Hematopoietic multipotent progenitor cell treated with erythropoietin and hydrocortisone succinate and interleukin-3 and kit ligand, for 6 days (in vitro differentiated cells): ENCODE data around the gene CLK3.
"Not testable (repeated sequence)": the region's sequence is repeated elsewhere in the genome, so short reads cannot be mapped to it uniquely, and the experiment has no call there.

ENCODE experiments used
- DNase-seq: peaks from one replicate; pipeline ENCODE4 v3.0.0-alpha.2; 2015

Gene CLK3

DNA sequence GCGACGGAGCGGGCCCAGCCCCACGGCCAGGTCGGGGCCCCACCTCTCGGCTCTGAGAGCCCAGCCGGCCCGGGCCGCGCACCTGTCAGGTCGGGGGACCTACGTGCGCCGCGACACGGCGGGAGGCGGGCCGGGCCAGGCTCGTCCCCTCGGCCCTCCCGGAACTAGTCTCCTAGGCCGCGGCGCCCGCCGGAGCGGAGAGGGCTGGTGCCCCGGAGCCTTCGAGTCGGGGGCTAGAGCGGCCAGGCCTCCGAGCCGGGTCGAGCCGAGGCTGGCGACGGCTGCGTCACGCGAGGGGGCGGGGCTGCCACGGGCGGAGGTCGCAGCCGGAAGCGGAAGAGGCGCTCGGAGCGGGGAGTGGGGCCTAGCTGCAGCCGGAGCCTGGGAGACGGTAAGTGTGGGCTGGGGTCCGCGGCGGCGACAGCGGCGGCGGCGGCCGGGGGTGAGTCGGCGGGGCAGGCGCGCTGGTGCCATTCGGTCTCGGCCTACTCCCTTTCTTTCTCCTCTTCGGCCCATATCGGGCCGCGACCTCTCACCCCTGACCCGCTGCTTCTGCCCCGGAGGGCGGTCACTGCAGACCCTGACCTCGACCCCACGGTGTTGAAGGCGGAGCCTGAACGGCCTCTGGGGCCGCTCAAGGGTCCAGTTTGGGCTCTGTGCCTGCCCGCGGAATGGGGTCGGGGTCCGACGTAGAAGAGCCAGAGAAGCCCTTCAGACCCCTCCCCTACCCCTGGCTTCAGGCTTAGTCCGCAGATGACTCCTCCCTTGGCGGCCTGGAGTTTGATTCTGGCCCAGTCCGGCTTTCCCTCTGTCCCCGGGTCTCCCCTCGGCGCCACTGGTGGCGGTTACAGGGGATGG, at the start of gene CLK3:
TSS of gene CLK3 (plus strand) at position 329 of the 858 bp plus-strand sequence. CDS start 3,361 bp downstream, outside the sequence.
- peak; percentile 96 for DNase-seq

DNA sequence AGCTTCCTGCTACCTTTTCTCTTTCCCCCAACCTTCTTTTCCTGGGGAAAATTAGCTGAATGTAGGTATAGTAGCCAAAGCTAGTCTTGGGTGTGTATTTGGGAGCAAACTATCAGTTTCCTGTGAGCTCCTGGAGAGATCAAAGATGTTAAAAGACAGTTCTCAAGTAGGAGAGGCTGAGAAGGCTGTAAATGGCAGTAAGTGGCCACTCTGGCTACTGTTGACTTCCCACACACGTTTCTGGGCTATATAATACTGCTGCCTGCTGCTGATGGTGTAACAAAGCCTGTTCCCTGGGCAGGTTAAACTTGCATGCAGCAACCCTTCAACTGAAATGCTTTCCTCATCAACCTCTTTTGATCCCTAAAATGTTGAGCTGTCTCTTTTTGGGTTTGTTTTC, 47.0 kb upstream of the CLK3 start:
- DNase-seq: no peak

GRCh38 chr15:74569731-74570070, 45.9 kb upstream of the CLK3 start:
- no peak for DNase-seq

- DNase-seq: no peak
Observed at GRCh38 chr15:74571191-74571590, 44.4 kb upstream of the CLK3 start.

- no peak for DNase-seq
Observed at GRCh38 chr15:74573987-74574386, 41.6 kb upstream of the CLK3 start.

- DNase-seq: no peak
Observed at GRCh38 chr15:74578496-74578994, 37.1 kb upstream of the CLK3 start.

DNA sequence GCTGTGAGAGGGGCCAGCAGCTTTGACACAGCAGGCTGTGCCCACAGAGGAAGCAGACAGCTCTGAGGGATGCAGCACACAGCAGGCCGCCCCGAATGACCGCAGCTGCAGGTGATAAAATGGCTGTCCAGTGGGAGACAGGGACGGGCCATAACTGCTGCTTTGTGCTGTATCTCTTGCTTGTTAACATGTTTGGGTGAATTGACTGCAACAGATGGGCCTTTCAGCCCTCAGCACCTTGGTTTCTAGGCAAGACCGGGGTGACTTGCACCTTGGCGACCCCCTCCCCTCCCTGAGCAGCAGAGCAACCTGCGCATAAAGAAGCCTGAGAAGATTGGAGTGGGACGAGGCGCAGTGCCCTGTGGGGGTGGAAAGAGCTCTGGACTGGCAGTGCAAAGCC, 36.6 kb upstream of the CLK3 start:
- DNase-seq: no peak

DNA sequence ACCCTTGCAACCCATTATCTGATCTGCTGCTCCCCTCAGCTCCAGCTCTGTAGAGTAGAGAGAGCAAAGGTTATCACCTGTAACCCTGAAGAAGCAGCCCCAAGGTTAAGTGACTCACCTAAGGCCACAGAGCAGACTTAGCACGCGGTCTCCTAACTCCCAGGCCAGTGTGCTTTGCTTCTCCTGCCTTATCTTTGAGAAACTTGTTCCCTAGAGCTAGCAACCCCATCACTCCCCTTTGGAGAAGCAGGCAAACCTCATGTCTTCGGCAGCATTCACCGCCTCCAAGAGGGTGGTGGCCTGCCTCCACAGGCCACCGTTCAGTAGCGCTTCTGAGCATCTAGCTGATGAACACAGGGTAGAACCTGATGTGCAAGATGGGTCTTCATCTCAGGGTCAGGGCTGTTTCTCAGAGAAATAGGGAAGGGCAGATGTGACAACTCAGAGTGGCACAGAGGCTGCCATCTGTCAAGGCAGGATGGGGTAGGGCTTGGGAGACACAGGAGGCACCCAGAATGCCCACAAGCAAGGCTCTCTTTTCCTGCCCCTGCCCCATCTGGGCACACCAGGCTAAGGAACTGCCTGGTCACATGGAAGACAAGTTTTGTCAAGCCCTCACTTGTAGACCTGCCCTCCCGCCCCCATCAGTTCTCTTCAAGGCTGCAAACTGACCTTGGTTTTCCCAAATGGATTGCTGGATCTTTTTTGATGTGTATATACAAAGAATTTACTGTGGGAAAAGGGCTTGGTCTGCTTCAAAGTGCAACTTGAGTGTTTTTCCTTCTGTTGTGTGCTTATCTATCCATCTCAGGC, 34.9 kb upstream of the CLK3 start:
- no peak for DNase-seq

- no peak for DNase-seq
Observed at GRCh38 chr15:74584204-74584603, 31.4 kb upstream of the CLK3 start.

GRCh38 chr15:74584779-74585178, 30.9 kb upstream of the CLK3 start:
- DNase-seq: peak; percentile 79

DNA sequence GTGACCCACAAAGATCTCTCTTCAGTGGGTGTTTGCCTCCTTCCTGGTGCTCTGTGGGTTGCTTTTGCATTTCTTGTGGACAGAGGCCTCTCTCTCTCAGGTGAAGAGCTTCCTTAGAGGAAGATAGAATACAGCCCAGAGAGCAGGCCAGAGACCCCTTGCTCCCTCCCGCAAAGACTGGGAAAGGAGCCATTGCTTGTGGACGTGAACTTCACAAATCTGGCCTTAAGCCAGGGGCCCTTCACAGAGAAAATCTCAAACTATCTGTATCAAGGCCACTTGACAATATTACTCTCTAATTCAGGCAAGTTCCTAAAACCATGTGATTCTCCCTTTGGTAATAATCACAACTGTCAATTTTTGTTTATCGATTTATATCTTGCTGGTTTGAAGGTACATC, 30.4 kb upstream of the CLK3 start:
- DNase-seq: no peak

- no peak for DNase-seq
Observed at GRCh38 chr15:74585857-74586256, 29.8 kb upstream of the CLK3 start.

DNA sequence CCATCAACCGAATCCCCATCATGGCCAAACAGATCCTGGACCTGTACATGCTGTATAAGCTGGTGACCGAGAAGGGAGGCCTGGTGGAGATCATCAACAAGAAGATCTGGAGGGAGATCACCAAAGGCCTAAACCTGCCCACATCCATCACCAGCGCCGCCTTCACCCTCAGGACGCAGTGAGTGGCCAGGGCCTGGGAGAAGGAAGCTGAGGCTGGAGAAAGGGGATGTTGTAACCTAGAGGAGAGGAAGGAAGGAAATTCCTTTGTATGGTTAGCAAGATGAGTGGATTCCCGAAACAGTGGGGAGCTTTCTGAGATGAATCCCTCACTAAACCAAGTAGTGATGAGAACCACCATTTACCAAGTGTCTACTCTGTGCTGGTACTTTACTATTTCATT, 25.8 kb upstream of the CLK3 start:
- DNase-seq: no peak

- DNase-seq: no peak
Observed at GRCh38 chr15:74592222-74592621, 23.4 kb upstream of the CLK3 start.

- no peak for DNase-seq
Observed at GRCh38 chr15:74593122-74593521, 22.5 kb upstream of the CLK3 start.

GRCh38 chr15:74594455-74594854, 21.2 kb upstream of the CLK3 start:
- no peak for DNase-seq

DNA sequence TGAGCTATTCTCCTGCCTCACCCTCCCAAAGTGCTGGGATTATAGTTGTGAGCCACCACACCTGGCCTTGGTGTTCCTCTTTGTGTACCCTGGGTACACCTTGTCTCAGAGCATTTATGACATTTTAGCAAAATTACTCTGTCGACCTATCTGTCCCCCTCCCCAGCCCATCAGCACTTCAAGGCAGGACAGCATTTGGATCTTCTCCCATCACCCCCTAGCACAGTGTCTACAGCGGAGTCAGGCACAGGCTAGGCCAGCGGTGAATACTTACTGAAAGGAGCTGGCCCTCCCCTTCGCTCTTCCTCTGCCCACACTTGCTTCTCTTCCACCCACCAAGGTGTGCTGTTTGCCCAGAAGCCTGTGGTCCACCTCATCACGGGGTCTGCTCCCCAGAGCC, 20.4 kb upstream of the CLK3 start:
- no peak for DNase-seq

DNA sequence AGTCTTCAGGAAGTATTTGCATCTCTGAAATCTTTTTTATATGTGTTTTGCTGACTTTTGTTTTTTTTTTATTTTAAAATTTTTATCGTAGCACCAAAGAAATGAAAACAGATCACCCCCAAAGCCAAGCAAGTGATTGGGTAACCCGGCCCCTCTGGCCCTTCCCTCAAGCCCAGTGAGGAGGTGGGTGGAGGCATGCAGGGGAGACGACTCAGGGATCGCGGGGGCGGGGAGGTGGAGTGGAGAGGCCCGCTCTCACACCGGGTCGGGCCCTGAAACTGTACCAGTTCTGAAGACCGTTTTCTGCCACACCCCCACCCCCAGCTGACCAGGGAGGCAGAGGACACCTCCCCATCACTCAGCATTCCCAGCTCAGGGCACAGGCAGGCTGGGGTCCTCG, 18.9 kb upstream of the CLK3 start:
- DNase-seq: not testable (repeated sequence)

DNA sequence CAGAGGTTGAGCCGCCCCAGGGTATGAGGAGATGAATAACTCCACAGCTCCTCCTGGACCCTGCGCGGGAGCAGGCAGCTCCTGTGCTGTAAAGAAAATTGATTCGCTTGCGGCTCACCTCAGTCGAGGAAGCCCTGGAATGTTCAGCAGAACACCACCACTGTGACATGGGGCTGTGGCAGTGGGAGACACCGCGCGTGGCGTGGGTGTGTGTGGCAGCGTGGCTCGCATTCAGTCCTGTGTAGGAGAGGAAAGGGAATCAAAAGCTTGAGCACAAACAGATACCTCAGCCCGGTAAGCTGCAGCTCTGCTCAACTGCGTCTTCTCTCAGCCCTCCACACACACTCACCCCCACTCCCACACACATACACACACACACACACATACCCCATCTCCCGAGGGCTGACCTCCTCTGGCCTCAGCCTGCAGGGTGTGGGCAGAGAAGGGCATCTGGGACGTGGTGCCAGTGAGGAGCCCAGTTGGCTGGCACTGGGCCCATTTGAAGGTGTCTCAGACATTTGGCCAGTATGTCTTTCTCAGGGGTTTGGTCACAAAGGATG, 18.4 kb upstream of the CLK3 start:
- DNase-seq: not testable (repeated sequence)

DNA sequence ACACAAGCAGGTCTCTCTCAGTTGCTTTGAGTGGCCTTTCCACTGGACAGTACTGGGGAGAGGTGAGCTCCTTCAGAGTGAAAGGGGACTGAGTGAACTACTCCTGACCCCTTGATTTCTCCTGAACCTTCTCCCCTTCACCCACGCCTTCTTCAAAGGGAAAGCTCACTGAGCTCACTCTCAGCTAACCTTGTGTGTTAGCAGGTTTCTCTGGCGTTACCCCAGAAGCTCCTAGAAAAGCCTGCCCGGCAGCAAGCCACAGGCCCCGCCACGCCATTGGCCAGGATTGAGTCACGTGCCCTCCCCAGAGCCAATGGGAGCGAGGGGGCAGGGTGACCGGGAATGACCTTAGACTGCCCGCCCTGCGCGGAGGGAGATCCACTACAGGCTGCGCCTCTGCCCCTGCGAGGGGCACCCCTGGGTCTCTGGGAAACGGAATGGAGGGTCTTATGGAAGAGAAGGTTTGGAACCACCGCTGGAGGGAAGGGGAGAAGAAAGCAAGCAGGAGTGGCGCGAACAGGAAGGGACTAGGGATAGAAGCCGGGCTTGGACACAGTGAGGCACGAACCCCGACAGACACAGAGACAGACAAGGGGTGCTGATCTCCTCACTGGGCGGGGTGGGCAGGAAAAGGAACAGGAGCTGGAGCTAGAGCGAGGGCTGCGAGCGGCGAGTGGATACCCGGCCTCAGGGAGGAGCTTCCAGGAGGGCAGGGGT, 17.4 kb upstream of the CLK3 start:
- DNase-seq: peak; percentile 97

- no peak for DNase-seq
Observed at GRCh38 chr15:74599156-74599555, 16.5 kb upstream of the CLK3 start.

DNA sequence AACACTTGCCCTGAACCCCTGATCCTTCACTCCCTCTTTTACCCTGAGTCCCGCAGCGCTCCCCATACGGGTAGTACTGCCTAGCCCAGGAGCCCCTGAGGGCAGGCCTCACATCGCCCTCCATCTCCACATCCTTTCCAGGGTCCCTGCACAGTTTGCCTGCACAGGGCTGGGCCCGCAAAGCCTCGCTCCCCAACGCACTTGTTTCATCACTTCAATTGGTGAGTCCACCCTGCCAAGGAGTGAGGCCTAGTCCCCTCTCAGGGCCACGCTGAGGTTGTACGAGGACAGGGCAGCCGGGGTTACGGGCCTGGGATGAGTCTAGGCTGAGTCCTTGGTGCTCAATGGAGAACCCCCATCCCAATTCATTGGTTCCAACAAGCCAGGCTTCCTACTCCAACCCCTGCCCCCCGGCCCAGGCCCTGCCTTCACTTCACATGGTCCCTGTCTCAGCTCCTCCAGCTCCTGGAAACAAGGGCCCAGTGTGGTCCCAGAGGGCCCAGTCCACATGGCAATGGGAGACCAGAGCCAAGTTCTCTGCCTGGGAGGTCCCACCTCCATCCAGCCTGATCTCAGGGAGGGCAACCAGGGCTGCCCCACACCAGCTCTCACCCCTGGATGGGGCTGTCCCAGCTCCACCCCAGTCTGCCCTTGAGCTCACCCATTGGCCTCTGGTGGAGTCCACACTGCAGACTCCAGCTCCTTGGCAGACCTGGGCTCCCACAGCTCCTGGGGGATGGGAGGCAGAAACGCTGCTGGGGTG, 12.4 kb upstream of the CLK3 start:
- no peak for DNase-seq
